Measurements from ENCODE around the gene S1PR4.
"Not testable (repeated sequence)": the region's sequence is repeated elsewhere in the genome, so short reads cannot be mapped to it uniquely, and the experiment has no call there.

Gene S1PR4

DNA sequence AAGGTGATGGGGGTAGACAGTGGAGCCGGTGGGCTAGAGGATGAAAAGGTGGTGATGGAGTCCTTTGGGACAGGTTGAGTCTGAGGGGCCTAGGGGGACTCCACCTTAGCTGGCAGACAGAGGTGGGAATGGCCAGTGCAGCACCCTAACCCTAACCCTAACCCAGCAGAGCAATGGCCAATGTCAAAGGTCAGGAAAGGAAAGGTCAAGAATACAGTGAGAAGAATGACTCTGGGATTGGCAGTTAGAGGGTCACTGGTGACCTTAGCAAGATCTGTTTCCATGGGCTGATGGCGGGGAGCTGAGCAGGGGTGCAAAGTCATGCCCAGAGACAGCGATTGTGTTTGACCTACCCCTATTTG, 26.2 kb upstream of the S1PR4 start:
- in situ Hi-C loops (cut with MboI; ENCODE audit: low sequenced_read_pairs), result no loop called here

DNA sequence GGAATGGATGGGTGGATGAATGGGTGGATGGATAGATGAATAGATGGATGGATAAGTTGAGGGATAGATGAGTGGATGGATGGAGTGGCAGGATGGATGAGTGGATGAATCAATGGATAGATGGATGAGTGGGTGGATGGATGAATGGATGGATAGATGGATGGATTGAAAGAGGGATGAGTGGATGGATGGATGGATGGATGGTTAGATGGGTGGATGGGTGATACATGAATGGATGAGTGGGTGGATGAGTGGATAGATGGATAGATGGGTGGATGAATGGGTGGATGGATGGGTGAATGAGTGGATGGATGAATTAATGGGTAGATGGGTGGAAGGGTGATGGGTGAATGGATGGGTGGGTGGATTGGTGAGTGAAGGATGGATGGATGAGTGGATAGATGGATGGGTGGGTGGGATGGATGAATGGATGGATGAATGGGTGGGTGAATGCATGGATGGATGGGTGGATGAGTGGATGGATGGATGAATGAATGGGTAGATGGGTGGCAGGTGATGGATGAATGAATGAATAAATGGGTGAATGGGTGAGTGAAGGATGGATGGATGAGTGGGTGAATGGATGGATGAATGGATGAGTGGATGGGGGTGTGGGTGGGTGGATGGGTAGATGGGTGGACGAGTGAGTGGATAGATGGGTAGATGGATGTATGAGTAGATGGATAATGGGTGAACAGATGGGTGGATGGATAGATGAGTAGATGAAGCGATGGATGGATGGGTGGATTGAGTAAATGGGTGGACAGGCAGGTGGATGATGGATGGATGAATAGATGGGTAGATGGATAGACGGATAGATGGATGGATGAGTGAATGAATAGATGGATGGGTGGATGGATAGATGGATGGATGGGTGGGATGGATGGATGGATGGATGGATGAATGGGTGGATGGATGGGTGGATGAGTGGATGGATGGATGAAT, 25.0 kb upstream of the S1PR4 start:
- in situ Hi-C loops (cut with MboI; ENCODE audit: low sequenced_read_pairs), result no loop called here

- in situ Hi-C loops (cut with MboI; ENCODE audit: low sequenced_read_pairs), result not testable (repeated sequence)
These were observed 24.1 kb upstream of the S1PR4 start for GRCh38 chr19:3154447-3154846.

- in situ Hi-C loops (cut with MboI; ENCODE audit: low sequenced_read_pairs), result no loop called here
These were observed 23.4 kb upstream of the S1PR4 start for GRCh38 chr19:3154957-3155736.

GRCh38 chr19:3157096-3157845, 21.3 kb upstream of the S1PR4 start:
- in situ Hi-C loops (cut with MboI; ENCODE audit: low sequenced_read_pairs), result no loop called here

GRCh38 chr19:3159565-3159964, 19.0 kb upstream of the S1PR4 start:
- in situ Hi-C loops (cut with MboI; ENCODE audit: low sequenced_read_pairs), result no loop called here

GRCh38 chr19:3160219-3160618, 18.4 kb upstream of the S1PR4 start:
- in situ Hi-C loops (cut with MboI; ENCODE audit: low sequenced_read_pairs), result no loop called here

GRCh38 chr19:3161453-3161852, 17.1 kb upstream of the S1PR4 start:
- in situ Hi-C loops (cut with MboI; ENCODE audit: low sequenced_read_pairs), result no loop called here

DNA sequence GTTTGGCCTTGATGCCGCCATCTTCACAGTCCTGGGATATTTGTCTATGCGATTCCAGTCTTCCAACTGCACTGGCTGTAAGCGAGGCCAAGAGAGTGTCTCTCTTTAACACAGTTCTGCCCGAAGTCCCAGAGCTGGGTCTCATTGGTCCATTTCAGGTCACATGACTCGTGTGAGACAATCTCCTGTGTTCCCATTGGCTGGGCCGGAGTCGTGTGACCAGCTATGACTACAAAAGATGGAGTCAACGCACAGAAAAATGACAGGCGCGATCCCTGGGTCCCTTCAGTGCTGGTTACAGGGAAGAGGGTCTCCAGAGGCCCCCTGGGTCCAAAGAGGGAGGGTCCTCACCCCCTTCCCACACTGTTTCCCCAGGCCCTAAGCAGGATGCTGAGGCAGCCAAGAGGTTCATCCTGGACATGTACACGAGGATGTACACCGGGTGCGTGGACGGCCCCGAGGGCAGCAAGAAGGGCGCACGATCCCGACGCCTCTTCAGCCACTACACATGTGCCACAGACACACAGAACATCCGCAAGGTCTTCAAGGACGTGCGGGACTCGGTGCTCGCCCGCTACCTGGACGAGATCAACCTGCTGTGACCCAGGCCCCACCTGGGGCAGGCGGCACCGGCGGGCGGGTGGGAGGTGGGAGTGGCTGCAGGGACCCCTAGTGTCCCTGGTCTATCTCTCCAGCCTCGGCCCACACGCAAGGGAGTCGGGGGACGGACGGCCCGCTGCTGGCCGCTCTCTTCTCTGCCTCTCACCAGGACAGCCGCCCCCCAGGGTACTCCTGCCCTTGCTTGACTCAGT, 15.9 kb upstream of the S1PR4 start:
- in situ Hi-C loops (cut with MboI; ENCODE audit: low sequenced_read_pairs), result no loop called here

GRCh38 chr19:3163230-3163886, 15.2 kb upstream of the S1PR4 start:
- in situ Hi-C loops (cut with MboI; ENCODE audit: low sequenced_read_pairs), result no loop called here

GRCh38 chr19:3163943-3164342, 14.6 kb upstream of the S1PR4 start:
- in situ Hi-C loops (cut with MboI; ENCODE audit: low sequenced_read_pairs), result no loop called here

GRCh38 chr19:3167533-3168272, 10.9 kb upstream of the S1PR4 start:
- in situ Hi-C loops (cut with MboI; ENCODE audit: low sequenced_read_pairs), result no loop called here

GRCh38 chr19:3171894-3172672, 6.5 kb upstream of the S1PR4 start:
- in situ Hi-C loops (cut with MboI; ENCODE audit: low sequenced_read_pairs), result no loop called here

DNA sequence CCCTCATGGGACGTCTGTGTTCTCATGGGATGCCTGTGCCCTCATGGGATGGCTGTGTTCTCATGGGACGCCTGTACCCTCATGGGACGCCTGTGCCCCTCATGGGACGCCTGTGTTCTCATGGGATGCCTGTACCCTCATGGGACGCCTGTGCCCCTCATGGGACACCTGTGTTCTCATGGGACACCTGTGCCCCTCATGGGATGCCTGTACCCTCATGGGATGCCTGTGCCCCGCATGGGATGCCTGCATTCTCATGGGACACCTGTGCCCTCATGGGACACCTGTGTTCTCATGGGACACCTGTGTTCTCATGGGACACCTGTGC, 5.9 kb upstream of the S1PR4 start:
- in situ Hi-C loops (cut with MboI; ENCODE audit: low sequenced_read_pairs), result not testable (repeated sequence)

DNA sequence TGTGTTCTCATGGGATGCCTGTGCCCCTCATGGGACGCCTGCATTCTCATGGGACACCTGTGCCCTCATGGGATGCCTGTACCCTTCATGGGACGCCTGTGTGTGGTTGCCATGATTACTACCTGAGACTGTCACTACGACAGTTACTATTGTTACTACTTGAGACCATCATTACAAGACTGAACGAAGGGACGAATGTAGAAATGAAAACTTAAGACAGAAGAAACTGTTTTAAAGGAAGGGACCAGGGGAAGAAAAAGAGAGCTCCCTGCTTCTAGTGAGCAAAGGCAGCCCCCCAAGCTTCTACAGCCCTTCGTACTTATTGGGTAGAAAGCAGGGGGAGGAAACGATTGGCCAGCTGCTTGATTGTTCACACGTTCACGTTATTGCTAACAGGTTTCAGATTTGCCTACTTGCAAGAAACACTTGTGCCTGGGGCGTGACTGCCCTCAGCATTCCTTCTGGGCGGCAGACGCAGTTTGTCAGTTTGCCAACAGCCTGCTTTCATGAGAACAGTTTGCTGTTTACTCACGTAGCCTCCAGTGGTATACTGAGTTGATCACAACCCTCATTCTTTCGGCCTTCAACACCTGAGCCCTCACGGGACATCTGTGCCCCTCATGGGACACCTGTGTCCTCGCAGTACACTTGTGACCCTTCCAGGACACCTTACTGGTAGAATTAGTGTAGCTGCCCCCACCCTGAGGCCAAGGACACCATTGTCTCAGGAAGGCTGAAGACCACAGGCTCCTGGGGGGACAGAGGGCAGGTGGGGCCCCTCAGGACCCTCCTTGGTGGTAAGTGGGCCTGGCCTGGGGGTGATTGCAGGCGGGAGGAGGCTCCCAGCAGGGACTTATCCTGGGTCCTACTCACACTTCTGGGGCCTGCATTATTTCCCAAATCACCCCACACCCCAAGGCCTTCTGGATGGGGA, 2.5 kb upstream of the S1PR4 start:
- in situ Hi-C loops (cut with MboI; ENCODE audit: low sequenced_read_pairs), result no loop called here

DNA sequence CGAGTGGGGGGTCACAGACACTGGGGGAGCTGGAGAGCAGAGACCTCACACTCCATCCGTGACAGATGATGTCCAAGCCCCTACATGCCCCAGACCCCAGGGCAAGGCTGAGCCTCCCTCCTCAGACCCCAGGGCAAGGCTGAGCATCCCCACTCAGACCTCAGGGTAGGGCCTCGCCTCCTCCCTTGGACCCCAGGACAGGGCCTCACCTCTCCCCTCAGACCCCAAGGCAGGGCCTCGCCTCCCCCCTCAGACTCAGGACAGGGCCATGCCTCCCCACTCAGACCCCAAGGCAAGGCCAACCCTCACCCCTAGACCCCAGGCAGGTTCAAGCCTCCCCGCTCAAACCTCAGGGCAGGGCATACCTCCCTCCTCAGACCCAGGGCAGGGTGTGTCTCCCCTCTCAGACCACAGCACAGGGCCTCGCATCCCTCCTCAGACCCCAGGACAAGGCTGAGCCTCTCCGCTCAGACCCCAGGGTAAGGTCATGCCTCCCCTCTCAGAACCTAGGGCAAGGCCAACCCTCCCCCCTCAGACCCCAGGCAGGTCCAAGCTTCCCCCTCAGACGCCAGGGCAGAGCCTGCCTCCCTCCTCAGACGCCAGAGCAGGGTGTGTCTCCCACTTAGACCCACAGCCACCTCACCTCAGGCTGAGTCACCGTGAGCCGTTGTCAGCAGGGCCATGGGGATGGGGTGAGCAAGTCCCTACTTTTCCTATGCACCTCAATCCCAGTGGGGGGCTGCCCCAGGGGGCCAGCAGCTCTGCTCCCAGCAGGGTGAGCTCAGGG, 1.7 kb upstream of the S1PR4 start:
- in situ Hi-C loops (cut with MboI; ENCODE audit: low sequenced_read_pairs), result no loop called here

All from hTERT RPE-1 (cell line).